Raji (cell line): ENCODE results near the gene CNOT4.

Experiments
- POLR2A ChIP-seq: IDR thresholded peaks from 2 replicates; pipeline ENCODE4 v1.6.1; 2011; ENCODE audit warnings: low read depth, low read length, control low read depth; ENCODE audit not compliant: insufficient read depth

CNOT4 gene

DNA sequence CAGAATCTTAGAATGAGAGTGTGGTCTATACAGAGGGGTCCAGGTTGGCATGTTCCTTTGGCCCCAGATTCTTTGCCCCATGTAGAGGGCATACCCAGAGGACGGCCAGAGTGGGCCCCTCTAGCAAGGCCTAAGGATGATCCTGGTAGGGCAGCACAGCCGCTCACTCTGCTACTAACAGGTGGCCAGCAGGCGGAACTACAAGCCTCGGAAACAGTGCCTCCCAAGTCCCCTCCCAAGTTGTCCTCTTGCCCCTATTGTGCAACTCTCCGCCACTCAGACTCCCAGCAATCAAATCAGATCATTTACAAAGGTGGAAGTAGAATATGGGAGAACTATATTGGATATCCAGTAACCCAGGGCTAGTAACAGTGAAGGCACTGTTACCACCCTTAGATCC is 168.9 kb downstream of the CNOT4 start:
- TF ChIP-seq POLR2A = no peak

DNA sequence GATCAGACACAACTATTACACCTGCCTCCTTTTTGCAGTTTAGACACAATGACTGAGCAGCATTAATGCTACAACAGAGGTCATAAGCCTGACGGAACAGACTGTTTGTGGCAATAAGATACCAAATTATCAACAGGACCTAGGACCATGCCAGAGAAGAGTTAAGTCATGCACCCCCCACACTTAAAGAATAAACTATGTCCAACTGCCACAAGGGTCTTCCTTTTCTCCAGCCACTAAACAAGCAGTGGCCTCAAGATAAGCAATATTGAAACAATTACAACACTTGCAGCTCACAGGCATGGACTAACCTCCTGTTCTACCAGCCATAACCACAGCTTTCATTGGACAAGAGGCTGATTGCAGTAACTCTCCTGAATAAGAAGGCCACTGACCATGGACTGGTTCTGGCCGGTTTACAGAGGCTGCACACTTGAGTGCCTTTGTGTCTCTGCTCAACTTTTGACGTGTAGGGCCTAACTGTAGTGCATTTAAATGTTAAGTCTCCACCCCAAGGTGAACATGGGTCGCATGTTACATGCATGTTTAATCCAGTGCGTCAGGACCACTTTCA is 171.8 kb downstream of the CNOT4 start:
- TF ChIP-seq POLR2A = no peak

DNA sequence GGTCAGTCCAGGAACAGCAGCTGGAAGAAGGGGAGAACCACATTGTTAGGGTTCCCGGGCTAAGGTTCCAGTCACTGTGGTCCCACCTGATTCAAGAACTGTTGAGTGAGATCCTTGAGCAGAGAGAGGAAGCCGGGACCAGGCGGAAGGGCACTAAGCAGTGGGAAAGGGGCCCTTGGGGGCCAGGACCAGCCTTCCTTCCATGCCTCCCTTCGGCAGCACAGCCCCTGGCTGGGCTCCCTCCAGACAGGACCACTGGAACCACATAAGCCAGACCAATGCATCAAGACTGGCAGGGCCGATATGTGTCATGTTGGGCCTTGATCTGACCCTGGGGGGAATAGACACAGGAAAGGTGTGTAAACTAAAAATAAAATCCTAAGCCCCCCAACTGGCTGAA is 172.4 kb downstream of the CNOT4 start:
- TF ChIP-seq POLR2A = no peak

DNA sequence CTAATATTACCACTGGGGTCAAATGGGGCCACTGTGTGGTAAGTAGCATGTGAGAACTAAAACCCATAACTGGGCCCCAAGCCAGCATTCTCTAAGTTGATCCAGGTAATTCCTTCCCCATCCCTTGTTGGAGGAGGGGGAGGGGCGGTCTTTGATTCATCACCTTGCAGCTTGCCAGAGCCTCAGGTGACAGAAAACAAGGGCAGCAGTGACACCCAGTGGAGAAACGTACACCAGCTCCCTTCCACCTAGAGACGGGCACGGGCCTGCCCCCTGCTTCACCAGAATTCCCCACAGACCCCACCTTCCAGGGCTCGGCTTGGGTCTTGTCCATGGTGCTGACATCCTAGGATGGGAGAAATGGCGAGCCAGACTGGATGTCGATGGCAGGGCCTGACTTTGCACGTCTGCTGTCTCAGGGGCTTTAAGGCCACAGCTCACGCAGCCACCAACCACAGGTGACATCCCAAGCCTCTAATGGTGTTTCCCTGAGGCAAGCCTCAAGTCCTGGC is 174.2 kb downstream of the CNOT4 start:
- TF ChIP-seq POLR2A = no peak

DNA sequence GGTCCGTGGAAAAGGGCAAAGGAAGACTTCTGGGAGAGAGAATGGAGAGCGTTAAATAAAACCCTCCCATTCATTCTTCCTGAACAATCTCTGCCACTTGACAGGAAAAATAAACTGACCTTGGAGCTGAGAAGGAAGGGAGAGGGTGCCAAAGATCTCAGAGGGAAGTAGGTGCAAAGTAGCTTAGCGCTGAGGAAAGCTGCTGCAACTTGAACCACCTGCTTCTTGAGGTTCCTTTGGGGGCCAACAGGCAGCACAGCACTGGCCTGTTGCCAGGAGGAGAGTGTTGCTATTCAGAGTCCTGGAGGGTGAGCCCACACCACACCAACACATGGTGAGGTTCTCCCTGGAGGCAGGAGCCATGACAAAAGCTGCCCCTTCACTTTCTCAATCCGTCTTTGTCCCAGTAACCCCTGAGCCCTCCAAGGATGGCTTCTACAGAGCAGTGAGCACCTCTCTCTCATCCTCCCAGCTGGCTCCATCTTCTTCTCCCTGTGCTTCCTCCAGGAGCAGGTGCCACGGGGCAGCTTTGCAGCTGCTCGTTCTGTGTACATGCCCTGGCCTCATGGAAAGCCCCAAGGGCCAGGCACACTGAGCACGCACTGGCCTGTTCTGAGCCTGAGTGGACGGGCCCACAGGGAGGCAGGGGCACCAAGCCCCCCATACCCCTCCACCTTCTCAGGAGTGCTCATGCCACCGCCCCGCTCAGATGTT is 174.9 kb downstream of the CNOT4 start:
- TF ChIP-seq POLR2A = no peak

DNA sequence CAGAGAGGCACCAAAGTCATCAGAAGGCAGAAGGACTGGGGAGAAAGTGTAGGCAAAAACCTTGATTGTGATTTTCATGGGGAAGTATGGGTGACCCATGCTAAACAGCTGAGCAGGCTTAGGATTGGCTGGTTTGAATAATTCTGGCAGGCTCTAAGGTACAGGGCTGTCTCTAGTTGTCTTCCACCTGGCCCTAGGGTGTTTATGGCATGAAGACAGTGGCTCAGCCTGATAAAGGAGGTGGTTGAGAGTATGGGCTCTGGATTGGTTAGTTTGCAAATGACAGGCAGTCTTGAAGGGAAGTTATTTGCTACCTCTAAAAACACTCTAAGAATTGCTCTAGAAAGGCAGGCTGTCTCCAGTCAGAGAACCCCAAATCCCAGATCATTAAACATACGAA is 176.0 kb downstream of the CNOT4 start:
- no peak for TF ChIP-seq POLR2A

DNA sequence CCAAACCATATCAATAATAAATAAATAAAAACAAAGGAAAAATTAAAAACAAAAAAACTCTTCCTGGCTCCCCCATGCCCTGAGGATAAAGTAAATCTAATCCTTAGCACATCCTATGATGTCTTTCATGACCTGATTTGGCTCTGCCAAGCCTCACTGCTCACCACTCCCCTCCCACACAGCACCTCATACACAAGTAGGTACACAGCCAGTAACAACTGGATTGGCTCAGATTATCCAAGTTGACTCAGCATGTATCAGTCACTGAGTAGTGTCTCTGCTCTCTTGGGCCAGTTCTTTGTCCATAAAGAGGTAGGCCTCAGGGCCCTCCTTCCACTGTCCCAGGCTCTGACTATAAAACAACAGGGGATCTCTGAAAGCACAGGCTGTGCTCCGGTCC is 176.7 kb downstream of the CNOT4 start:
- TF ChIP-seq POLR2A = no peak

DNA sequence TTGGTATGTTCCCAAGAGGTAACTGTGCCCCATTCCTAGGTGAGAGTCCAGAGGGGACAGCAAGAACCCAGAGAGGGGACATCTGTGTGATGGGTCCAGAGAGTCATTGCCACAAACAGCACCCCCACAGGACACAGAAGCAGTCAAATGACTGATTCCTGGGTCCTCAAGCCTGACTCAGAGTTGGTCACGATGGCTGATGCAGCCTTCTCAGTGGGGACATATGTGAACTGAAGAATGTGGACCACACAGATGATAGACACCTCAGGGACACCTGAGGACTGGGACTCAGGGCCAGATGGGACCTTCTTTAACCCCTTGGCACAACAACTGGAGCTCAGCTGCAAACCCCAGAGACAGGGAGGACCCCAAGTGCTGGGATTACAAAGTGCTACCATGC is 179.8 kb downstream of the CNOT4 start:
- no peak for TF ChIP-seq POLR2A

DNA sequence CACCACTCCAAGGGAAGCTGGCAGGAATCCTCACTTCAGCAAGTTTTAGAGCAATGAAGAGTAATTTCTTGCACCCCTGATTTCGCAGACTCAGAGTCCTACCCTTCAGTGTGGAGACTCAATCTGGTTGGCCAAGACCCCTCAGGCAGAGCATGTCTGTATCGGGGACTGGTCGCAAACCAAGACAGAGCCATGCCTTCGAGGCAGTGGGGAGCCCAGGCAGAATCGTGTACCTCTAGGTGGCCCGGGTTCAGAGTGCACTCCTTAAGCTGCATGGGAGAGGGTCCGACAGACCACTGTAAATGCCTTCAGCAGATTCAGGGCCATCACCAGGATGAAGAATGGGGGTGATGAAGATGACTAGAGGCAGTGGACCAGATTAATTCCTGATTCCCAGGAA is 181.4 kb downstream of the CNOT4 start:
- no peak for TF ChIP-seq POLR2A

DNA sequence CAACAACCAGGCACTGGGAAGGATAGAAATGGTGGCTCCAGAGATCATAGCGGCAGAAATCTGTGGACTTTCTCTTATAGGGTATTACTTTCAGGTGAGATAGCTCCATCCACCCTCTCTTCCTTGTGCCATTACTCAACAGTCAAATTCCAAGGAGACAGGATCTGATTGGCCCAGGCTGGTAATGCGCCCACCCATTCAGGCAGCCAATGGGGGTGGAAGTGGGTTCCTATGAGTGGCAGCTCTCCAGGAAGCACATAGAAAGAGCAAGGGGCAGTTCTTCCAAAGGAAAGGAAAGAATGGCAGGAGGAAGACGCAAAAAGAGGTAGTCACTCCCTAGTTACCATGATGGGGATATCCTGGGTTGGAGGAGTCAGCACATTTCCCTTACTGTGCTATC is 181.8 kb downstream of the CNOT4 start:
- TF ChIP-seq POLR2A = no peak

DNA sequence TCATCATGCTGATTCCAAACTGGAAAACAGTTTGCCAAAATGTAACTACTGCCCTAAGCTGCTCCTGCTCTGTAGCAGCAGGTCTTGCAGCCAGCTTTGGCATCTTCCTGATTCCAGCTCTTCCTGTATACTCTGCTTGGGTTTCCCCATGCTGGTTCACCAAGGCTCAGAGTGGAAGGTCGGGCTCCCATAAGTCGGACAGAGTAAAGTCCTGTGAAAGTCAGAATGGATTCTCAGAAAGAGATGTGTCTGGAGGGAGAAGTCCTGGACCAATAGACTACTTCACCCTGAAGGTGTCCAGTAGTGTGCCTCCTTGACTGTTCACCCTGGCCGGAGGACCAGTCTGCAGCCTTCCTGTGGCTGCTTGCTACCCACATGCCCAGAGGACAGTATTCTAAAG is 182.4 kb downstream of the CNOT4 start:
- TF ChIP-seq POLR2A = no peak

DNA sequence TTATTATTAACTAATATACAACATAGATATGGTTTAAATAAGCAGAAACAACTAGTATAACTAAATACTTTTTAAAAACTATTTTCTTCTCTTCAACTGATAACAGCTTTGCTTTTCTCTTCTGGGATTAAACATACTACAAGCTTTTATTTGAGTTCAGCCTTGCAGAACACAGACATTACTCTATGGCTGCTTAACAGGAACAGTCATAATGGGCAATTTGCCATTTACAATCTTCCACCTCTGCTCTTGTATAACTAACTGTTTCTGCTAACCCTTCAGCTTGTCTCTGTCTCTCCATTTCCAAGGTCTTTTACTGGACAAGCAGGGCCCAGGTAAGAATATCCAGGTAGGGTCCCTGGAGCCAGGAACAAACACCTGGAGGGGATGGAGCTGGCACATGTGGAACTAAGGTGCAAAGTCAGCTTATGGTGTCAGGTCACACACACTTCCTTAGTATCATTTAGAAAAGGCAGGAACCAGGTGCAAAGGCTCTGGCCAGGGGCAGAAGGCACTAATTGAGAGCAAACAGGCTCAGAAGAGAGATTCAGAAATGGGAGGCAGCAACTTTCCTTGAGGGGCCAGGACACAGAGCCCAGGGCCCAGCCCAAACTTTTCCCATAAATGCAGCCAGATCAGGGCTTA is 183.1 kb downstream of the CNOT4 start:
- no peak for TF ChIP-seq POLR2A

DNA sequence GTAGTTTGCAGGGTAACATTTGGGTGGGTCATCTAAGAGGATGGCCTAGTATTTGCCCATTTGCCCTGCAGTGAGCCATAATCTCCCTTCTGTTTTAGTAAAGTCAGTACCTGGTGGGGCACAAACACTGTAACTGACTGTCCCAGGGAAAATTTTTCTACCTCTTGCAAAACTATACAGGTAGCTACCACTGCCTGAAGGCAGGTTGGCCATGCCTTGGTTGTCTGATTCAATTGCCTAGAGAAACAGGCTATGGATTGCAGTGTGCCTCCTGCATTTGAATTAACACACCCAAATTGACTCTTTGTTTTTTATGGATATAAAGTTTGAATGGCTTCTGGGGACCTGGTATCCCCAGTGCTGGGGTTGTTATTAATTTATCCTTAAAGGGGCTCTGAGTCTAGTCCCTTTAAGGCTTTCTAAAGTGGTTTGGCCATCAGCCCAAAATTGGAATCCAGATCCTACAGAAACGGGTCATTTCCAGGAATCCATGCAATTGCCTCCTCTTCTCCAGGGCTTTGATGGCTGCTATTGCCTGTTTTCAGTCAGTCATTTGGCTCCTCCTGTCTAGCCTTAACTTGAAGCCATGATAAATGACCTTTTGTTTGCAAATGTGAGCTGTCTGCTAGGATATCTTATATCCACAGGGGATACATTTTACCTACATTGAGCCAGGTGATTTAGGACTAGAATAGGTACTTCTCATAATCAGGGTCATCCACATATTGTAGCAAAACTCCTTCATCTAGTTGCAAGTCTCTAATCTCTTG is 187.1 kb downstream of the CNOT4 start:
- TF ChIP-seq POLR2A = no peak

DNA sequence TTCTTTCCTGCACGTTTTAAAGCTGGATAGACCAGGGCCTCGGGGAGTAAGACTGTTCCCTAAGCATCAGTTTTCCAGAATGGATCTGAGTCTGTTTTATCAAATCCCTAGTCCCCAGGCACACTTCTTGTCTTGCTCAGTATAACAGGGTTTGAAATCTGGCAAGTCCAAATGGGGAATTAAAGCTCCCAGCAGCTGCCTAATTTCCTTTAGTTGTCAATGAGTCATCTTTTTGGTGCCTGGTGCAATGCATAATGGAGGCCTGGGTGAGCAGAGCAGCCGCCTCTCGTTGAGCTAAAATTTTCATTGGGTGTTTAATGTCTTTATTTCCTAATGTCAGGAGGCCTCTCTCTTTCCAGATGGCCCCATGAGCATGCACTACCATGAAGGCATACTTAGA is 188.3 kb downstream of the CNOT4 start:
- TF ChIP-seq POLR2A = no peak

DNA sequence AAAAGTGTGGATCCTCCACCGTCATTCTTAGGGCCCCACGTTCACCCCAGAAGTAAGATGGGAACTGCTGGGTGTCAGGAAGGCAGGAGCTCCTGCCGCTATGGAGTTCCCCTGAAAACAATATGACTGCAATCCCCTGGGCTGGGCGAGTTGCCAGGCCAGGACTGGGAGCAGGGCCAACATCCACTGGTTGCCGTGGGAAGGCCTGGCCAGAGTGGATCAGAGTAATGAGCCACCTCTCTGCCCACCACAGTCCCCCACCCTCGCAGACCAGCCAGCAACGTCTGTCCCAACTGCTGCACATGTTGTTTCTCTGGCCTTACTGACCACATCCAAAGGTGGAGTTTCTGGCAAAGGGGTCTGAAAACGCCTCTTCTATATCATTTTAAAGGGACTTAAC is 189.6 kb downstream of the CNOT4 start:
- TF ChIP-seq POLR2A = no peak

DNA sequence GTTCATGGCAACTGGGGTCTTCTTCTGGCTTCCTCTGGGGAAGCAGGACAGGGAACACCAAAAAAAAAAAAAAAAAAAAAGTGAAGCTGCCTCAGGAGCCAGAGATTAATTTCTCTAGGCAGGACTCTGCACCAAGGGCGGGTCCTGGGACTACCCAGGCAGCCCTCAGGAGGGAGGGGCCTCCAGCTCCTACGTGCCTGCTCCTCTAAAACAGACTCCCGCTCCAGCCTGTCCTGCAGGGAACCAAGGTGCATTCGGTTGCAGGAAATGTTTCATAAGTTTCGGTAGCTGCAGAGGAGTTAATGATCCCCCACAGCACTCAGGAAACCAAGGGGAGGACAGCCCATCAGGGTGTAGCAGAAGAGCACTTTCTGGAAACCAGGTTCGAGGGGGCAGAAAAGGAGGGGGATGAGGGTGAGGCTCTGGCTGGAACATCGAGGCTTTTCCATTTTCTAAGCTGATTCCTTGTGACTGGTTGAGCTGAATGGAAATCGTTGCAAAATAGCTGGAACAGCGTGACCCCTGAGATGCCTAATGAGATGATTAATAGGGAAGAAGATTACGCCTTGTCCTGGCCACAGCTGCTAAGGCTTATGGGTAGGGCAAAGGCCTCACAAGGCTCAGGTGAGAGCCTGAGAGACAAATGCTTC is 192.1 kb downstream of the CNOT4 start:
- no peak for TF ChIP-seq POLR2A
